ENCODE measurements around the gene AGBL5. TPM values are rescaled to one million over a fixed set of nuclear protein-coding genes. Genes with fewer than 3 reads are reported as not detected.

AGBL5 gene
- total and polyA plus RNA-seq, 2 of the 13 experiments (the other 11 are each of a cell fraction or from before 2014, with no cell fraction given) = 55.9 to 73.3 TPM

DNA sequence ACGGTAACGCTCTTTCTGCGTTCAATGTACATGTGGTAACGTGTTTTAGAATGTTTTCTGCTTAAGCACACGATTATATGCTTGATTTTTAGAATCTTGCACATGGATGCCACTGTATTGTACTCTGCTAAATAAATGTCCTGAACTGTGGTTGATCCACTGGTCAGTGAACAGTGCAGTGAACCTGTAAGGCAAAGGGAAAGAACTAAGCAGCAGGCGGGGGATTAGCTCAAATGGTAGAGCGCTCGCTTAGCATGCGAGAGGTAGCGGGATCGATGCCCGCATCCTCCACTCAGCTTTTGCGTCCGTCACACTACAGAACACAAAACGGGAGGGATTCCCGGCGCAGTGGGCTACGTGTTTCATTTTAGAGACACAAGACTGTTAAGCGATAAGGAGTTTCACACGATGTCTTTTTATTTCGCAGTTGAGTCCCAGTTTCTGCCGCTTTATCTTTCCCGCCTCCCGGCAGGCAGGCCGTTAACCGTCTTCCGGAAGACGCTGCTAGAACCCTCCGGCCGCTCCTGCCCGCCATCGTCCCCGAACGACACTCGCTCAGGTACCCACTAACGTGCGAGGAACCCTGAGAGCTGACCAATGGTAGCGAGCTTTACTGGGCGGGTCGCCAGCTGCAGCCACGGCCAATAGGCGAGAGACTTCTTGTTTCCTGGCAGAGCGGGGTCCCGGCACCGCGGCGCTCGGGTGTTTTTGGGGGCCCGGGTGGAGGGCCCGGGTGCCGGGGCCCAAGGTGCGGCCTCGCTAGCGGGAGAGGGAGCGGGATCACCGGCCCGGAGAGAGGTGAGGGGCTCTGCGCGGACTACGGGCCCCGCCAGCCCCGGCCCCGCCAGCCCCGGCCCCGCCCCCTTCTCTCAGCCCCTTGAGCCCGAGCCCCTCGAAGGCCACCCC lies at the start of gene AGBL5 (continued):
- TF ChIP-seq, protein P1, sequence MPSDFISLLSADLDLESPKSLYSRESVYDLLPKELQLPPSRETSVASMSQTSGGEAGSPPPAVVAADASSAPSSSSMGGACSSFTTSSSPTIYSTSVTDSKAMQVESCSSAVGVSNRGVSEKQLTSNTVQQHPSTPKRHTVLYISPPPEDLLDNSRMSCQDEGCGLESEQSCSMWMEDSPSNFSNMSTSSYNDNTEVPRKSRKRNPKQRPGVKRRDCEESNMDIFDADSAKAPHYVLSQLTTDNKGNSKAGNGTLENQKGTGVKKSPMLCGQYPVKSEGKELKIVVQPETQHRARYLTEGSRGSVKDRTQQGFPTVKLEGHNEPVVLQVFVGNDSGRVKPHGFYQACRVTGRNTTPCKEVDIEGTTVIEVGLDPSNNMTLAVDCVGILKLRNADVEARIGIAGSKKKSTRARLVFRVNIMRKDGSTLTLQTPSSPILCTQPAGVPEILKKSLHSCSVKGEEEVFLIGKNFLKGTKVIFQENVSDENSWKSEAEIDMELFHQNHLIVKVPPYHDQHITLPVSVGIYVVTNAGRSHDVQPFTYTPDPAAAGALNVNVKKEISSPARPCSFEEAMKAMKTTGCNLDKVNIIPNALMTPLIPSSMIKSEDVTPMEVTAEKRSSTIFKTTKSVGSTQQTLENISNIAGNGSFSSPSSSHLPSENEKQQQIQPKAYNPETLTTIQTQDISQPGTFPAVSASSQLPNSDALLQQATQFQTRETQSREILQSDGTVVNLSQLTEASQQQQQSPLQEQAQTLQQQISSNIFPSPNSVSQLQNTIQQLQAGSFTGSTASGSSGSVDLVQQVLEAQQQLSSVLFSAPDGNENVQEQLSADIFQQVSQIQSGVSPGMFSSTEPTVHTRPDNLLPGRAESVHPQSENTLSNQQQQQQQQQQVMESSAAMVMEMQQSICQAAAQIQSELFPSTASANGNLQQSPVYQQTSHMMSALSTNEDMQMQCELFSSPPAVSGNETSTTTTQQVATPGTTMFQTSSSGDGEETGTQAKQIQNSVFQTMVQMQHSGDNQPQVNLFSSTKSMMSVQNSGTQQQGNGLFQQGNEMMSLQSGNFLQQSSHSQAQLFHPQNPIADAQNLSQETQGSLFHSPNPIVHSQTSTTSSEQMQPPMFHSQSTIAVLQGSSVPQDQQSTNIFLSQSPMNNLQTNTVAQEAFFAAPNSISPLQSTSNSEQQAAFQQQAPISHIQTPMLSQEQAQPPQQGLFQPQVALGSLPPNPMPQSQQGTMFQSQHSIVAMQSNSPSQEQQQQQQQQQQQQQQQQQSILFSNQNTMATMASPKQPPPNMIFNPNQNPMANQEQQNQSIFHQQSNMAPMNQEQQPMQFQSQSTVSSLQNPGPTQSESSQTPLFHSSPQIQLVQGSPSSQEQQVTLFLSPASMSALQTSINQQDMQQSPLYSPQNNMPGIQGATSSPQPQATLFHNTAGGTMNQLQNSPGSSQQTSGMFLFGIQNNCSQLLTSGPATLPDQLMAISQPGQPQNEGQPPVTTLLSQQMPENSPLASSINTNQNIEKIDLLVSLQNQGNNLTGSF (CRISPR knock-in tag; IDR thresholded peaks at IDR 0.05) = peak; percentile 99
- TF ChIP-seq FLYWCH1 (CRISPR knock-in tag; IDR thresholded peaks at IDR 0.05) (no peak), CEBPB (IDR thresholded peaks at IDR 0.05; ENCODE audit: borderline replicate concordance, low read depth, low read length) (no peak), ZNF136 (CRISPR knock-in tag; IDR thresholded peaks at IDR 0.05; ENCODE audit: low read depth) (peak; percentile 94; the same call in 1 of the 2 replicates), ZNF703 (CRISPR knock-in tag; IDR thresholded peaks at IDR 0.05; ENCODE audit: borderline replicate concordance) (no peak), ZNF253 (CRISPR knock-in tag; IDR thresholded peaks at IDR 0.05; ENCODE audit: borderline replicate concordance) (no peak), ARID2 (CRISPR knock-in tag; IDR thresholded peaks at IDR 0.05; ENCODE audit: borderline replicate concordance) (peak; percentile 90; the same call in 1 of the 2 replicates), ZNF577 (CRISPR knock-in tag; IDR thresholded peaks at IDR 0.05; ENCODE audit: borderline replicate concordance, low read depth) (no peak), MIXL1 (CRISPR knock-in tag; IDR thresholded peaks at IDR 0.05) (no peak), ZIK1 (CRISPR knock-in tag; IDR thresholded peaks at IDR 0.05; ENCODE audit: borderline replicate concordance, low read depth) (peak; percentile 98; the same call in 1 of the 2 replicates), ZNF598 (CRISPR knock-in tag; IDR thresholded peaks at IDR 0.05; ENCODE audit: borderline replicate concordance) (peak; percentile 87), SALL2 (CRISPR knock-in tag; IDR thresholded peaks at IDR 0.05) (peak; percentile 90), ZNF44 (CRISPR knock-in tag; IDR thresholded peaks at IDR 0.05) (peak; percentile 93; the same call in 1 of the 2 replicates)
- TF ChIP-seq, protein P2, sequence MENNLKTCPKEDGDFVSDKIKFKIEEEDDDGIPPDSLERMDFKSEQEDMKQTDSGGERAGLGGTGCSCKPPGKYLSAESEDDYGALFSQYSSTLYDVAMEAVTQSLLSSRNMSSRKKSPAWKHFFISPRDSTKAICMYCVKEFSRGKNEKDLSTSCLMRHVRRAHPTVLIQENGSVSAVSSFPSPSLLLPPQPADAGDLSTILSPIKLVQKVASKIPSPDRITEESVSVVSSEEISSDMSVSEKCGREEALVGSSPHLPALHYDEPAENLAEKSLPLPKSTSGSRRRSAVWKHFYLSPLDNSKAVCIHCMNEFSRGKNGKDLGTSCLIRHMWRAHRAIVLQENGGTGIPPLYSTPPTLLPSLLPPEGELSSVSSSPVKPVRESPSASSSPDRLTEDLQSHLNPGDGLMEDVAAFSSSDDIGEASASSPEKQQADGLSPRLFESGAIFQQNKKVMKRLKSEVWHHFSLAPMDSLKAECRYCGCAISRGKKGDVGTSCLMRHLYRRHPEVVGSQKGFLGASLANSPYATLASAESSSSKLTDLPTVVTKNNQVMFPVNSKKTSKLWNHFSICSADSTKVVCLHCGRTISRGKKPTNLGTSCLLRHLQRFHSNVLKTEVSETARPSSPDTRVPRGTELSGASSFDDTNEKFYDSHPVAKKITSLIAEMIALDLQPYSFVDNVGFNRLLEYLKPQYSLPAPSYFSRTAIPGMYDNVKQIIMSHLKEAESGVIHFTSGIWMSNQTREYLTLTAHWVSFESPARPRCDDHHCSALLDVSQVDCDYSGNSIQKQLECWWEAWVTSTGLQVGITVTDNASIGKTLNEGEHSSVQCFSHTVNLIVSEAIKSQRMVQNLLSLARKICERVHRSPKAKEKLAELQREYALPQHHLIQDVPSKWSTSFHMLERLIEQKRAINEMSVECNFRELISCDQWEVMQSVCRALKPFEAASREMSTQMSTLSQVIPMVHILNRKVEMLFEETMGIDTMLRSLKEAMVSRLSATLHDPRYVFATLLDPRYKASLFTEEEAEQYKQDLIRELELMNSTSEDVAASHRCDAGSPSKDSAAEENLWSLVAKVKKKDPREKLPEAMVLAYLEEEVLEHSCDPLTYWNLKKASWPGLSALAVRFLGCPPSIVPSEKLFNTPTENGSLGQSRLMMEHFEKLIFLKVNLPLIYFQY (CRISPR knock-in tag; IDR thresholded peaks at IDR 0.05; ENCODE audit: borderline replicate concordance) = peak; percentile 84
- TF ChIP-seq, protein P3, sequence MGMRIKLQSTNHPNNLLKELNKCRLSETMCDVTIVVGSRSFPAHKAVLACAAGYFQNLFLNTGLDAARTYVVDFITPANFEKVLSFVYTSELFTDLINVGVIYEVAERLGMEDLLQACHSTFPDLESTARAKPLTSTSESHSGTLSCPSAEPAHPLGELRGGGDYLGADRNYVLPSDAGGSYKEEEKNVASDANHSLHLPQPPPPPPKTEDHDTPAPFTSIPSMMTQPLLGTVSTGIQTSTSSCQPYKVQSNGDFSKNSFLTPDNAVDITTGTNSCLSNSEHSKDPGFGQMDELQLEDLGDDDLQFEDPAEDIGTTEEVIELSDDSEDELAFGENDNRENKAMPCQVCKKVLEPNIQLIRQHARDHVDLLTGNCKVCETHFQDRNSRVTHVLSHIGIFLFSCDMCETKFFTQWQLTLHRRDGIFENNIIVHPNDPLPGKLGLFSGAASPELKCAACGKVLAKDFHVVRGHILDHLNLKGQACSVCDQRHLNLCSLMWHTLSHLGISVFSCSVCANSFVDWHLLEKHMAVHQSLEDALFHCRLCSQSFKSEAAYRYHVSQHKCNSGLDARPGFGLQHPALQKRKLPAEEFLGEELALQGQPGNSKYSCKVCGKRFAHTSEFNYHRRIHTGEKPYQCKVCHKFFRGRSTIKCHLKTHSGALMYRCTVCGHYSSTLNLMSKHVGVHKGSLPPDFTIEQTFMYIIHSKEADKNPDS (CRISPR knock-in tag; IDR thresholded peaks at IDR 0.05) = peak; percentile 86; the same call in 1 of the 2 replicates
- TF ChIP-seq, protein P4, sequence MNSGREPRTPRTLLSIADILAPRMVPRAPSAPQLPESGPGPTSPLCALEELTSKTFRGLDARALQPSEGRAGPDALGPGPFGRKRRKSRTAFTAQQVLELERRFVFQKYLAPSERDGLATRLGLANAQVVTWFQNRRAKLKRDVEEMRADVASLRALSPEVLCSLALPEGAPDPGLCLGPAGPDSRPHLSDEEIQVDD (CRISPR knock-in tag; IDR thresholded peaks at IDR 0.05; ENCODE audit: borderline replicate concordance) = peak; percentile 41; the same call in 1 of the 2 replicates

All from HepG2 (cell line).